ENCODE data around the gene DENND1A. TPM values are rescaled to one million over a fixed set of nuclear protein-coding genes. Genes with fewer than 3 reads are reported as not detected.

The DENND1A gene
- total RNA-seq, 1 donor from 2014 or later = 12.7 TPM

- no peak overlapping the region for H3K27ac Mint-ChIP-seq (ENCODE audit: unreplicated experiment)
These were observed 509.3 kb downstream of the DENND1A start for GRCh38 chr9:123420592-123421111.

GRCh38 chr9:123419721-123420591 lies 510.0 kb downstream of the DENND1A start:
- DNase-seq (ENCODE audit: low read depth) = no peak
- H3K9me3 Mint-ChIP-seq (ENCODE audit: unreplicated experiment) = peaks cover 3% of the 10 kb centered on the region
- H3K4me1 Mint-ChIP-seq (ENCODE audit: low read depth, unreplicated experiment) = no peaks in the 10 kb centered on the region
- H3K27me3 ChIP-seq (ENCODE audit: insufficient read depth, low read length) = peaks cover 3% of the 10 kb centered on the region
- no peak overlapping the region for H3K4me3 Mint-ChIP-seq (ENCODE audit: unreplicated experiment)
- H3K27me3 Mint-ChIP-seq (ENCODE audit: low read depth, unreplicated experiment) = peaks cover 50% of the 10 kb centered on the region
- no peaks in the 10 kb centered on the region for H4K20me1 ChIP-seq (ENCODE audit: insufficient read depth, low read length)
- H3K4me1 ChIP-seq (ENCODE audit: insufficient read depth, low read length) = no peaks in the 10 kb centered on the region
- no peaks in the 10 kb centered on the region for H3K36me3 ChIP-seq (ENCODE audit: insufficient read depth, low read length)
- H3K9me3 ChIP-seq (ENCODE audit: insufficient read depth, low read depth, low read length) = no peaks in the 10 kb centered on the region
- H3K36me3 Mint-ChIP-seq (ENCODE audit: low read depth, unreplicated experiment) = peaks cover 23% of the 10 kb centered on the region
- no peak overlapping the region for H3K27ac Mint-ChIP-seq (ENCODE audit: unreplicated experiment)
- no peak overlapping the region for H2AFZ ChIP-seq (ENCODE audit: low read depth, low read length)
- no peak overlapping the region for H3K9ac ChIP-seq (ENCODE audit: low read length)
- no peak for FAIRE-seq
- H3K79me2 ChIP-seq (ENCODE audit: insufficient read depth, low read length) = no peaks in the 10 kb centered on the region
- TF ChIP-seq EZH2 (IDR thresholded peaks at IDR 0.05; ENCODE audit: insufficient read depth, low read length) = no peak
- no peak for TF ChIP-seq CTCF (IDR thresholded peaks at IDR 0.05; ENCODE audit: insufficient read depth, low read depth, low read length)
- H3K4me2 ChIP-seq (ENCODE audit: low read length) = no peak overlapping the region
- H3K4me3 ChIP-seq (ENCODE audit: insufficient read depth, low read depth, low read length) = no peak overlapping the region
- no peak overlapping the region for H3K27ac ChIP-seq (ENCODE audit: low read depth, low read length)

More at GRCh38 chr9:123420592-123421111, 509.3 kb downstream of the DENND1A start:
- no peaks in the 10 kb centered on the region for H3K4me1 ChIP-seq (ENCODE audit: insufficient read depth, low read length)
- no peak overlapping the region for H3K4me2 ChIP-seq (ENCODE audit: low read length)
- peaks cover 24% of the 10 kb centered on the region for H3K36me3 Mint-ChIP-seq (ENCODE audit: low read depth, unreplicated experiment)
- FAIRE-seq (no peak), DNase-seq (ENCODE audit: low read depth) (peak; percentile 6)
- no peak overlapping the region for H3K4me3 ChIP-seq (ENCODE audit: insufficient read depth, low read depth, low read length)
- no peak overlapping the region for H3K27ac ChIP-seq (ENCODE audit: low read depth, low read length)
- peaks cover 3% of the 10 kb centered on the region for H3K27me3 ChIP-seq (ENCODE audit: insufficient read depth, low read length)
- H3K9ac ChIP-seq (ENCODE audit: low read length) = no peak overlapping the region
- no peaks in the 10 kb centered on the region for H4K20me1 ChIP-seq (ENCODE audit: insufficient read depth, low read length)
- no peaks in the 10 kb centered on the region for H3K36me3 ChIP-seq (ENCODE audit: insufficient read depth, low read length)
- H3K9me3 ChIP-seq (ENCODE audit: insufficient read depth, low read depth, low read length) = no peaks in the 10 kb centered on the region
- H3K4me3 Mint-ChIP-seq (ENCODE audit: unreplicated experiment) = no peak overlapping the region
- no peaks in the 10 kb centered on the region for H3K4me1 Mint-ChIP-seq (ENCODE audit: low read depth, unreplicated experiment)
- no peak overlapping the region for H2AFZ ChIP-seq (ENCODE audit: low read depth, low read length)
- TF ChIP-seq CTCF (IDR thresholded peaks at IDR 0.05; ENCODE audit: insufficient read depth, low read depth, low read length) (no peak), EZH2 (IDR thresholded peaks at IDR 0.05; ENCODE audit: insufficient read depth, low read length) (no peak)
- H3K9me3 Mint-ChIP-seq (ENCODE audit: unreplicated experiment) = peaks cover 3% of the 10 kb centered on the region
- H3K27me3 Mint-ChIP-seq (ENCODE audit: low read depth, unreplicated experiment) = peaks cover 52% of the 10 kb centered on the region
- H3K79me2 ChIP-seq (ENCODE audit: insufficient read depth, low read length) = no peaks in the 10 kb centered on the region

- H3K4me3 Mint-ChIP-seq (ENCODE audit: unreplicated experiment) = no peak overlapping the region
- Histone ChIP-seq H3K9ac (ENCODE audit: low read length) (no peak overlapping the region), H3K79me2 (ENCODE audit: insufficient read depth, low read length) (no peaks in the 10 kb centered on the region), H3K4me1 (ENCODE audit: insufficient read depth, low read length) (no peaks in the 10 kb centered on the region), H3K4me3 (ENCODE audit: insufficient read depth, low read depth, low read length) (no peak overlapping the region), H3K27me3 (ENCODE audit: insufficient read depth, low read length) (peaks cover 3% of the 10 kb centered on the region), H3K36me3 (ENCODE audit: insufficient read depth, low read length) (no peaks in the 10 kb centered on the region), H3K4me2 (ENCODE audit: low read length) (no peak overlapping the region), H4K20me1 (ENCODE audit: insufficient read depth, low read length) (no peaks in the 10 kb centered on the region), H3K9me3 (ENCODE audit: insufficient read depth, low read depth, low read length) (no peaks in the 10 kb centered on the region), H3K27ac (ENCODE audit: low read depth, low read length) (no peak overlapping the region), H2AFZ (ENCODE audit: low read depth, low read length) (no peak overlapping the region)
- H3K9me3 Mint-ChIP-seq (ENCODE audit: unreplicated experiment) = peaks cover 3% of the 10 kb centered on the region
- no peak for DNase-seq (ENCODE audit: low read depth)
- peaks cover 26% of the 10 kb centered on the region for H3K36me3 Mint-ChIP-seq (ENCODE audit: low read depth, unreplicated experiment)
- TF ChIP-seq EZH2 (IDR thresholded peaks at IDR 0.05; ENCODE audit: insufficient read depth, low read length) (no peak), CTCF (IDR thresholded peaks at IDR 0.05; ENCODE audit: insufficient read depth, low read depth, low read length) (no peak)
- no peak overlapping the region for H3K27ac Mint-ChIP-seq (ENCODE audit: unreplicated experiment)
- no peak for FAIRE-seq
- H3K4me1 Mint-ChIP-seq (ENCODE audit: low read depth, unreplicated experiment) = no peaks in the 10 kb centered on the region
- peaks cover 54% of the 10 kb centered on the region for H3K27me3 Mint-ChIP-seq (ENCODE audit: low read depth, unreplicated experiment)
These were observed 510.8 kb downstream of the DENND1A start for GRCh38 chr9:123419091-123419490.

Measured in astrocyte (in vitro differentiated cells and primary cell).